ENCODE data around the gene GNB1L.
"Not testable (repeated sequence)": the region's sequence is repeated elsewhere in the genome, so short reads cannot be mapped to it uniquely, and the experiment has no call there.

Gene GNB1L

DNA sequence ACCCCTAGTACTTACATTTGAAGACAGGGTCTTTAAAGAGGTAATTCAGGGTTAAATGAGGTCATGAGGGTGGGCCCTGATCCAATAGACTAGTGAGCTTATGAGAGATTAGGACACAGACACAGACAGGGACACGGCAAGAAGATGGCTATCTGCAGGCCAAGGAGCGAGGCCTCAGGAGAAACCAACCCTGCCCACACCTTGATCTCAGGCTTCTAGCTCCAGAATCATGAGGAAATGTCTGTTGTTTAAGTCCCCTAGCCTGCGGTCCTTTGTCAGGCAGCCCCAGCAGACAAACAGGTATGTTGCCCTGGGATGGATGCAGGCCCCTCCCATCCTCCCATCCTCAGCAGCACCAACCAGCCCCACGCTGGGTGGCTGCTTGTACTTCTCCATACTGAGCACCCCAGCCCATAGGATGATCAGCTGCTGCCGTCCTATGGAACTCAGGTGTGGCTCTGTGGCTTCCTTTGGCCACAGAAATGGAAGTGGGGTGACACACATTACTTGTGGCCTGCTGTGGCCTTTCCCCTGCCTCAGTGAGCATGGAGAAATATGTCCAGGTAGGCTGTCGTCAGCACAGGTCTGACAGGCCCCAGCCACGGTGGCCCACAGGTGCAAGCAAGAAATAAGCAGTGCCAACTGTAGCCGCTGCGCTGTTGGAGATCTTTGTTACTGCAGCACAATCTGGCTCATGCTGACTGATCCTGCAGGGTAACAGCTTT, 7.9 kb downstream of the GNB1L start:
- no peak for DNase-seq (ENCODE audit: insufficient read length, low spot score)
- FAIRE-seq, result no peak

DNA sequence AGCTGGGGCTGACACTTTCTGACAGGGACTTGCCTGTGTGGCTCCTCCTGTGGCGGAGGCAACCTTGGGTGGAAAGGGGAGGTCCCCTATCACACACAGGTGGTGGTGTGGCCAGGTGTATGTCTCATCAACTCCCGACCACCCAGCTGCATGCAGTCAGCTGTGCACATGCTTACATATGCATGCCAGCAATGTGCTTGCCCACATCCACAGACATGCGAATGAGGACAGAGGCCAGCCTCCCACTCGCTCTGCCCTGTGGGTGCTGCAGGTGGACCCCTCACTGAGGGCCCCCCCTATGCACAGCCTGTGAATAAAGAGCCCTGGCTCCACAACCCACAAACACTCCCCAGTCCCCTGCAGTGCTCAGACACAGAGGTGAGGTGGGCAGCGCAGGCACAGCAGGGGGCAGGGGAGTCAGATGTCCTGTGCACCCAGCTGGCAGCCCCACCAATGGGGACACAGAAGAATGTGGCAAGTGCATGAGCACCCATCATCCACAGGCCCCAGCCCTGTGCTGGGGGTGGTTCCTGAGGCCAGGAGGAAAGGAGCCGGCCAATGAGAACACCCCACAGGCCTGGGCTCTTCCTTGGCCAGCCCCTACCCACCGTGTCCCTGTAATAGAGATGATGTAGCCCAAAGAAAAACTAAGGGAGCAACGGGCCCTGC, 9.5 kb downstream of the GNB1L start:
- FAIRE-seq, result no peak
- no peak for DNase-seq (ENCODE audit: insufficient read length, low spot score)

DNA sequence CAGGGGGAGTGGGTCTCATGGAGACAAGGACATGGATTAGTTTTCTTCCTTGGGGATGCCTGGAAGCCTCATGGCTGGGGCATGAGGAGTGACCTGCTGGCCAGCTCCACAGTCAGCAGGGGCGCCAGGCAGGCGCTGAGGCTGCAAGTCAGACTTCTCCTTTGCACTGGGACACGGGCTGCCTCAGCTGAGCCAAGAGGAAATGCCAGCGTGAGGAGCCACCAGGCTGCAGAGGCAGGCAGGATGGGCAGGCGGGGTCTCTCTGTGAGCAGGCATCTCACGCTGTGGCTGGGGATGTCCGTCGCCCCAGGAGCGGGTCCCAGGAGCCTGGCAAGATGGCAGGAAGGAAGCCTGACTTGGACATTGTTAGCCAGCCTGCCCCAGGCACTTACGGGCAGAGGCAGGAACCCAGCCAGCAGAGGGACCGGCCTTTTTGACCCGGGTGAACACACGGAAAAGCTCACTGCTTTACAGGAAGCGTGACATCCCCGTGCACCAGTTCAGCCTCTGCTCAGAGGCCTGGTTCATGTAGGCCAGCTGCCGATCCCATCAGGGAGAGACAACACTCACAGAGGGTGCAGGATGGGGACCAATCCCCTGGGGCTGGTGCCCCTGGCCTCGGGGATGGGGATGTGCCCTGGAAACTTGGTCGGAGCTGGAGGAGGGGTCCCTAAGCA, 10.2 kb downstream of the GNB1L start:
- FAIRE-seq (peak; percentile 44), DNase-seq (ENCODE audit: insufficient read length, low spot score) (no peak)

DNA sequence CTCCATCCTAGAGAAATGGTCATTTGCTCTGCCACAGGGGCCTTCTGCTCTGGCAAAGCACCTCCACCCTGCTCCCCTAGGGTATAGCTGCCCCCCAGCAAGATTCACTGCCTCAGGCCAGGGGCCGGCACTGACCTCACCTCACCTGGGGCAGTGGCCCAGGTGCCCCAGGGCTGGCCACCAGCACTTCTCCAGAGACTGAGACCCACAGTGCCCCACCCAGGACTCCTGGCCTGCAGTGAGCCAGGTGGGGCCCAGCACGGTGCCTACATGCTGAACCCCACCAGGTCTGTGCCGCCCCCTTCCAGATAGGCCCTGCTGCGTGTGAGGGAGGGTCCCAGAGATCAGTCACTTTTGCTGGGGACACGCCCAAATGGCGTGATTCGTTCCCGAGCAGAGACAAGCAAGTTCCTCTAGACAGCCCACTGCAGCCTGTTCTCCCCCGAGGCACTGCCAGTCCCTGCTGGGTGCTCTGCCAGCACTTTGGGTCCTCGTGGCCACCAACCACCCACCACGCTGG, 10.8 kb downstream of the GNB1L start:
- FAIRE-seq (no peak), DNase-seq (ENCODE audit: insufficient read length, low spot score) (no peak)

DNA sequence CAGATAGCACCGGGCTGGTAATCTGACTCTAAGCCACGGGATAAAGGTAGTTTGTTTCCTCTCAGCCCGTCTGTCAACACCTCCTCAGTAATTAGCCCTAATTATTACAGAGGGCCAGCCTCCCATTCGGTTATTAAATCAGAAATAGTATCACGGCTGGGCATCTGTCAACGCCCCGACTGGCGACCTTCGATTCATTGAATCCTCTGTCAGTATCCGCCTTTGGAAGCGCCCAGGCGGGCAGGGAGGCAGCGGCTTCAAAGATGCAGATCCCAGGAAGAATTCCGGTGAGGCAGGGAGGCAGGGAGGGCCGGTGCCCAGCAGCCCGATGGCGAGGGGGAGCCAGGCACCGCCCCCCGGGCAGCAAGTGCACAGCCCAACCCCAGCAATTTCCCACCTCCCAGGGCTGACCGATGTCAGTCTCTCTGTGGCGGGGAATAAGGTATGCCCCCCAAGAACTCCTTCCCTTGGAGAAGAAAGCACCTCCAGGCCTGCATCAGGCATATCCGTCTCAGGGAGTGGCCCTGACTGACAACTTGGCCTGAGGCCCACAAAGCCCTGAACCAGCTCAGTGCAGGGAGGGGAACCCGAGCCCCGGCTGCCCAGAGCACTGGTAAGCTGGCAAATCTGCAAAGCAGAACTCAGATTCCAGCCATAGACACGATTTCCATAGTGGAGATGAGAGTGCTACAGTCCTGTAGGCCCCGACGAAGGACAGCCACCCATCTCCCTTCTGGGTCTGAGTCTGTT, 11.4 kb downstream of the GNB1L start:
- DNase-seq (ENCODE audit: insufficient read length, low spot score), result no peak
- no peak for FAIRE-seq

- DNase-seq (ENCODE audit: insufficient read length, low spot score) (no peak), FAIRE-seq (no peak)
These were observed 12.1 kb downstream of the GNB1L start for GRCh38 chr22:19842393-19843106.

DNA sequence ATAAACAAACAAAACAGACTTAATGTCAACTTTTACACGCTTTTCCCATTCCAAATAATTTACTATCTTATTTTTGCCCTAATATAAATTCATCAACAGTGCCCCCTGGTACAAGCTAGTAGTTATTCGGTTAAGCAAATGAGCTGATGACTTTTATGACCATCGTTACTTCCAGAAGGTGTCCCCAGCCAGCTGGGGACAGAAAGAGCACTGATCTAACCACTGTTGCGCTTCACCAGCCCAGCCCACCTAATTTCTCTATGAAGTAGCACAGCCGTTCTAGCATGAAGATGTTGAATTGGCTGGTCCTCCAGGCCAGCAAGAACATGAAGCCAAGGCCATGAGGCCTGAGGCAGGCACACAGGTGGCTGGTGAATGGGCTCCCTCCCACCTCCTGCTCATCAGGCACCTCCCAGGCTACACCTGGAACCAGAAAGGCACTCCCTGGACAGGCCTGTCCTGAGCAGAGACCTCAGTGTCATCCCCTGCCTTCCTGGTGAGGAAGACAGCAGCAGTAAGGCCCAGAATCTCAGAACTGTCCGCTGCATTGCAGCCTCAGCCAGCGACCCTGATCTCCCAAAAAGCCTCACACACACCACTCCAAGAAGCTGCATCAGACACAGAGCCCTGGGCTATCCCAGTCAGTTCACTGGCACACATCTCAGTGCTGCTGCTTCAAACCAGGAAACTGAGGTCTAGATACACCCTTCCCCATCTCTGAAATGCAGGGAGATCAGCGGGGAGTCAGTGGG, 12.9 kb downstream of the GNB1L start:
- FAIRE-seq (no peak), DNase-seq (ENCODE audit: insufficient read length, low spot score) (no peak)

GRCh38 chr22:19840955-19841640, 13.6 kb downstream of the GNB1L start:
- FAIRE-seq (no peak), DNase-seq (ENCODE audit: insufficient read length, low spot score) (no peak)

- DNase-seq (ENCODE audit: insufficient read length, low spot score) (no peak), FAIRE-seq (no peak)
These were observed 14.6 kb downstream of the GNB1L start for GRCh38 chr22:19840059-19840458.

DNA sequence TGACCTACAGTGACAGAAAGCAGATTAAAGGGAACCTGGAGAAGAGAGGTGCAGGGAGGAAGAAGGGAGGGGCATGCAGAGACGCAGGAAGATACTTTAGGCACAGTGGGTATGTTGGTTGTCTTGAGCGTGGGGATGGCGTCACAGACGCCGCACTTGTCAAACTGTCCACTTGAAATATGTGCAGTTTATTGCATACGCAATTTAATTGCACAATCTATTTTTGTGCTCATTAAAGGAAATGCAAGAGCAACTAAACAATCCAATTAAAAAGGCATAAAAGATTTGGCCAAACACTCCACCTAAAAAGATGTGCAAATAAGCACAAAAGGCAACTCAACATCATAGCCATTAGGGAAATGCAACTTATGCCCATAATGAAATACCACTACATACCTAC, 16.8 kb downstream of the GNB1L start:
- no peak for FAIRE-seq
- DNase-seq (ENCODE audit: insufficient read length, low spot score), result no peak

- no peak for FAIRE-seq
These were observed 18.2 kb downstream of the GNB1L start for GRCh38 chr22:19836512-19836911.

DNA sequence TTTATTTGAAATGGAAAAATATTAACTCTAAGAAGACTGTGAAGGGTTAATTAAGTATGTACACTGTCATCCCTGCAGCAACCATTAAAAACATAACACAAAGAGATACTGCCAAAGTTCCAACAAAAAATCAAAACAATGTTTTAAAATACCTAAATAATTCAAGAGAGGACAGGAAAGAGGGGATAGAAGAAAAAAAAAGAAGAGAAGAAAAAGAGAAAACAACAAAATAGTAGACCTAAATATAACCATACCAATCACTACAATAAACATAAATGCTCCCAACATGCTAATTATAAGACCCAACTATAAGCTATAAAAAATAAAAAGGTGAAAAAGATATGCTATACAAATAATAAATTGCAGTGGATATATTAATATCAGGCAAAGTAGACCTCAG, 20.1 kb downstream of the GNB1L start:
- FAIRE-seq, result no peak
- no peak for DNase-seq (ENCODE audit: insufficient read length, low spot score)

More at GRCh38 chr22:19836512-19836911, 18.2 kb downstream of the GNB1L start:
- no peak for DNase-seq (ENCODE audit: insufficient read length, low spot score)

- DNase-seq (ENCODE audit: insufficient read length, low spot score); FAIRE-seq: not testable (repeated sequence)
These were observed 21.3 kb downstream of the GNB1L start for GRCh38 chr22:19833327-19833726.

- no peak for FAIRE-seq
- no peak for DNase-seq (ENCODE audit: insufficient read length, low spot score)
These were observed 22.1 kb downstream of the GNB1L start for GRCh38 chr22:19832476-19833108.

DNA sequence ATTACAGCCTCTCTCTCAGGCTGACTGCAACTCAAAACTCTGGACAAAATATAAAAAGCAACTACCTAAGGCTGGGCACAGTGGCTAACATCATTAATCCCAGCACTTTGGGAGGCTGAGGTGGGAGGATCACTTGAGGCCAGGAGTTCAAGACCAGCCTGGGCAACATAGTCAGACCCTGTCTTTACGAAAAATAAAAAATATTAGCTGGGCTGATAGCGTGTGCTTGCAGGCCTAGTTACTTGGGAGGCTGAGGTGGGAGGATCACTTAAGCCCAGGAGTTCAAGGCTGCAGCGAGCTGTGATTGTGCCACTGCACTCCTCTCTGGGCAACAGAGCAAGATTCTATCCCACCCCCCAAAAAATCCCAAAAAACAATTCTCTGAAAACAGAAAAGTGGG, 22.7 kb downstream of the GNB1L start:
- not testable (repeated sequence) for FAIRE-seq; DNase-seq (ENCODE audit: insufficient read length, low spot score)

DNA sequence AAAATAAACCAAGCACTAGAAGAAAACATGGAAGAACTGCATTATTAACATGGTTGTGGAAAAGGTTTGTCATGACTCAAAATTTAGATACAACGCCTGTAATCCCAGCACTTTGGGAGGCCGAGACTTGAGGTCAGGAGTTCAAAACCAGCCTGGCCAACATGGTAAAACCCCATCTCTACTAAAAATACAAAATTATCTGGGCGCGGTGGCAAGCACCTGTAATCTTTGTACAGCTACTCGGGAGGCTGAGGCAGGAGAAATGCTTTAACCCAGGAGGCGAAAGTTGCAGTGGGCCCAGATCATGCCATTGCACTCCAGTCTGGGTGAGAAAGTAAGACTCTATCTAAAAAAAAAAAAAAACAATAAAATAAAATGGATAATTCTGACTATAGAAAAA, 23.7 kb downstream of the GNB1L start:
- DNase-seq (ENCODE audit: insufficient read length, low spot score) (no peak), FAIRE-seq (no peak)

- FAIRE-seq (no peak), DNase-seq (ENCODE audit: insufficient read length, low spot score) (no peak)
These were observed 26.7 kb downstream of the GNB1L start for GRCh38 chr22:19828035-19828401.

GRCh38 chr22:19827341-19828034, 27.2 kb downstream of the GNB1L start:
- no peak for FAIRE-seq

More at GRCh38 chr22:19827341-19828034, 27.2 kb downstream of the GNB1L start:
- no peak for DNase-seq (ENCODE audit: insufficient read length, low spot score)
